ENCODE results near the gene TMEM176B.

Gene TMEM176B

DNA sequence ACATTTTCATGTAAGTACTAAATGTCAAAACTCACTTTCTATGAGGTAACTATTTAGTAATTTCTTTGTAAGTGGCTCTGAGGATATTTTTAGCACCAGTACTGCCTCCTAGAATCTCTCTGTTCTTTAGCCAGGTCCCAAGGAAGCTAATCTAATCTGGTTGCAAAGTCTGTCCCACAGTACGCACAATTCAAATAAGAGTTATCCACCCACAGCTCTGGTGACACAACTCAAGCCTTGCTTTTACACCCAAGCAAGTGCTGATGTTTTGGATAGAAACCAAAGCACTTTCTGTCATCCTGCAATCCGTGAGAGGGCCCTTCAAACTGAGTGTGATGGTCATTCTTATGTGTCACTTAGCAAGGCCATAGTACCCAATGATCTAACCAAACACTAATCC lies 48.5 kb downstream of the TMEM176B start:
- no peak for DNase-seq (ENCODE audit: low spot score)

DNA sequence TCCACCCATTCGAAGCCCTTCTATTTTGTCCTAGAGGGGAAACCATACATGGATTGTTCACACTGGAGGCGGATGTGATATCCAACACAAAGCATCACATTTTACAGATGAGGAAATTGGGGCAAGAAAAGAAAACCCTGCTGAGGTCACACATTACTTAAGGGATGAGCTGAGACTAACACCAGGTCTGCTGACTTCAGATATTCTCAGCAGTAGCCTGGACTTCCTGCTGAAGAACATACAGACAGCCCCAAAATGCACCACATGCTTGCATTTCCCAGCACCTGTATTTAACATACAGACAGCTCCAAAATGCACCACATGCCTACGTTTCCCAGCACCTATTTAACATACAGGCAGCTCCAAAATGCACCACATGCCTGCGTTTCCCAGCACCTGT lies 51.8 kb downstream of the TMEM176B start:
- DNase-seq (ENCODE audit: low spot score) = no peak

DNA sequence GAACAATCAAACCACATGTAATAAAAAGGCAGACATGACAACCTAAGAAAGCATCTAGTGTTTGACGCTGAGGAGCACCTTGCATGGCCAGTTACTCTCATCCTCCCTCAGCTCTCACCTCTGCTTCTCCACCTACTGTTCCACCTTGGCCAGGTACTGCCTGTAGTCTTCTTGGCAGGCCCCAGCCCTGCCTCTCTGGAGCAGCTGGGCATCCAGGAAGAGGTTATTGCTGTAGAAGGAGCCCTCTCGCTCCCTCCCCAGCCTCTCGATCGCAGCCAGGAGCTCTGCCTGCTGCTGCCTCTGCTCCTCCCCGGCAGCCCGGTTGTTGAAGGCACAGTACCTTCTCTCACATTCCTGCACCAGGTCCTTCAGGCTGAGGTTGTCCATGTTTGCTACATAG lies 53.2 kb downstream of the TMEM176B start:
- no peak for DNase-seq (ENCODE audit: low spot score)

DNA sequence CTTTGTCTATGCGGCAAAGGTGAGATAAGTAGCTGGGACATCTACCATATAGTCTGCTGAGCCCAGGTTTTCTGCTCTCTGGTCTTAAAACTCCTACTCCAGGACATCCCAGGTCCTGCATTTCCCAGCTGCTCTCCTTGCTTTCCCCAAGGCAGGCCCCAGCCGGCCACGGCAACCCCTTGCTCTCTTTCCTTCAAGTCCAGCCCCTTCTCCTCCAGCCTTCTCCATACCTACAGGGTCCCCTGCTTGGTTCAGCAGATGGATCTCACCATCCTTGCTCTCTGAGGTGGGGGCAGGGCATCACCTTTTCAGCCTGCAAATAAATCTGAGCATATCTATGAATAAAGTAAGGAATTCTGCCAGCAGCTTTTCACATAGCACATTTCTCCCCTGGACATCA lies 54.3 kb downstream of the TMEM176B start:
- DNase-seq (ENCODE audit: low spot score) = no peak

DNA sequence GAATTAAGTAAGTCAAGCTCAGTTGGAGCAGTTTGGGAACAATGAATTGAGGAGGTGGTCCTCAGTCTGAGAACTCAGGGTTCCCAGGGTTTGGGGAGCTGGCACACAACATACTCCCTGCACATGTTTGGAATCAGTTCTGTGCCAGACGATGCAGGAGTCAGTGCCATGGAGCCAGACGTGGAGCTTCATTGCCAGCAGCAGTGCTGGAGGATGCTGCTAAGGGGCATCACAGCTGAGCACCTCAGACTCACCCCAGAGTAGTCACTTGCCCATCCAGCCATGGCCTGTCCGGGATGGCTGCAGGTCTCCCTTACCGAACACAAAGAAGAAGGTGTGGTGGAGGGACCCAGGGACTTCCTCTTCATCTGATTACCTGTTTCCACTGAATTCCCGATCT lies 55.1 kb downstream of the TMEM176B start:
- no peak for DNase-seq (ENCODE audit: low spot score)

DNA sequence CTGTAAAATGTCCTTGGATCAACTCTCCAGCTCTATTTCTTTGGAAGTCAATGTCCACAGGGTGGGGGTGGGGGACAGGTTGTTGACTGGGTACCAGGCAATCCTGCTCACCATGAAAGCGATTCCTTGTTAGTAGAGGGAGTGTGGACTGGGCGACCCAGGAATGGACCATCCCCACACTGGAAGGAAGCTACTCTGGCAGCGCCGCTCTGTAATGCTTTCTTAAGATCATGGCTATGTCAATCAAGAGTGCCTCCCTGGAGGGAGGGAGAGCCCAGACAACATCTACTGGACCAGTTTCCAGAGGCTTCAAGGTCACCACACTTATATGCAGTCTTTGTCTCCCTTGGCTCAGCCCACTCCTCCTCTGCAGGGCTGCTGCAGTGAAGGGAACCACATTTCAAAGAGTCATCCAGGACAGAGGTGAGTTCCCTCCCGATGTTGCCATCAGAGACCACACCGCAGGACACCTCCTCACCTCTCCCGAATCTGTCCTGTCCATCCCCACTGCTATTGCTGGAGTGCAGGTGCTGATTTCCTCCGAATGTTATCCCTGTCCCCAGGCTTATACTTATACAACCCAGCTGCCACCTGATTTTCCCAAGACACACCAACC lies 56.0 kb downstream of the TMEM176B start:
- DNase-seq (ENCODE audit: low spot score) = no peak

DNA sequence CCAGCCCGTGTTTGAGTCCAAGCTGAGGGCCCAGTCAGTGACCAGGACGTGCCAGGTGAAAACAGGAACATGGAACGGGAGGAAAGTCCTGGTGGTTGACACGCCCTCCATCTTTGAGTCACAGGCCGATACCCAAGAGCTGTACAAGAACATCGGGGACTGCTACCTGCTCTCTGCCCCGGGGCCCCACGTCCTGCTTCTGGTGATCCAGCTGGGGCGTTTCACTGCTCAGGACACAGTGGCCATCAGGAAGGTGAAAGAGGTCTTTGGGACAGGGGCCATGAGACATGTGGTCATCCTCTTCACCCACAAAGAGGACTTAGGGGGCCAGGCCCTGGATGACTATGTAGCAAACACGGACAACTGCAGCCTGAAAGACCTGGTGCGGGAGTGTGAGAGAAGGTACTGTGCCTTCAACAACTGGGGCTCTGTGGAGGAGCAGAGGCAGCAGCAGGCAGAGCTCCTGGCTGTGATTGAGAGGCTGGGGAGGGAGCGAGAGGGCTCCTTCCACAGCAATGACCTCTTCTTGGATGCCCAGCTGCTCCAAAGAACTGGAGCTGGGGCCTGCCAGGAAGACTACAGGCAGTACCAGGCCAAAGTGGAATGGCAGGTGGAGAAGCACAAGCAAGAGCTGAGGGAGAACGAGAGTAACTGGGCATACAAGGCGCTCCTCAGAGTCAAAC lies 57.7 kb downstream of the TMEM176B start:
- DNase-seq (ENCODE audit: low spot score) = no peak
